Type B pancreatic cell (in vitro differentiated cells): ENCODE measurements around the gene ZSWIM5. TPM values are rescaled to one million over a fixed set of nuclear protein-coding genes. Genes with fewer than 3 reads are reported as not detected.
"Not testable (repeated sequence)": the region's sequence is repeated elsewhere in the genome, so short reads cannot be mapped to it uniquely, and the experiment has no call there.

Experiments used
- DNase-seq: peaks from one replicate; pipeline ENCODE4 v3.0.0; 2021; ENCODE audit warnings: mixed read lengths; ENCODE audit not compliant: unreplicated experiment; ENCODE audit errors: extremely low spot score
- H3K27ac Mint-ChIP-seq: 2 replicates; pipeline ENCODE4 v1.8.0; 2021; ENCODE audit warnings: mild to moderate bottlenecking, mixed read lengths
- H3K27me3 Mint-ChIP-seq: 2 replicates; pipeline ENCODE4 v1.8.0; 2021; ENCODE audit warnings: mixed read lengths
- H3K36me3 Mint-ChIP-seq: 2 replicates; pipeline ENCODE4 v1.8.0; 2021; ENCODE audit warnings: mixed read lengths
- H3K4me1 Mint-ChIP-seq: one replicate; pipeline ENCODE4 v1.8.0; 2021; ENCODE audit warnings: mixed read lengths; ENCODE audit not compliant: unreplicated experiment
- H3K4me3 Mint-ChIP-seq: 2 replicates; pipeline ENCODE4 v1.8.0; 2021; ENCODE audit warnings: mild to moderate bottlenecking, mixed read lengths
- H3K9me3 Mint-ChIP-seq: 2 replicates; pipeline ENCODE4 v1.8.0; 2021; ENCODE audit warnings: mixed read lengths
- CTCF ChIP-seq: fragments of 200-600 bp; sonication (generic); conservative IDR thresholded peaks from 2 replicates; pipeline ENCODE4 v1.5.0; 2021; ENCODE audit warnings: antibody characterized with exemption, mild to moderate bottlenecking
- total RNA-seq: library from RNA; stranded (reverse); gene quantifications from 2 replicates; pipeline ENCODE4 v1.2.1, GENCODE V29; 2021; ENCODE audit warnings: low replicate concordance

ZSWIM5 gene
- total RNA-seq, 1 donor from 2014 or later, result 2.7 TPM

GRCh38 chr1:44995467-44996238 is 210.8 kb downstream of the ZSWIM5 start:
- Mint-ChIP-seq H3K36me3 (no peaks in the 10 kb centered on the region), H3K27me3 (no peaks in the 10 kb centered on the region), H3K27ac (no peak overlapping the region), H3K4me3 (no peak overlapping the region), H3K4me1 (peaks cover 4% of the 10 kb centered on the region), H3K9me3 (no peaks in the 10 kb centered on the region)
- no peak for TF ChIP-seq CTCF
- no peak for DNase-seq

GRCh38 chr1:44994309-44994898 is 212.0 kb downstream of the ZSWIM5 start:
- H3K4me3 Mint-ChIP-seq, result no peak overlapping the region
- no peak for TF ChIP-seq CTCF
- H3K27ac Mint-ChIP-seq, result no peak overlapping the region
- no peaks in the 10 kb centered on the region for H3K36me3 Mint-ChIP-seq
- no peaks in the 10 kb centered on the region for H3K27me3 Mint-ChIP-seq
- H3K4me1 Mint-ChIP-seq, result peaks cover 4% of the 10 kb centered on the region
- DNase-seq, result no peak
- H3K9me3 Mint-ChIP-seq, result no peaks in the 10 kb centered on the region

GRCh38 chr1:44988531-44989156 is 217.8 kb downstream of the ZSWIM5 start:
- TF ChIP-seq CTCF, result no peak
- Mint-ChIP-seq H3K9me3 (peaks cover 5% of the 10 kb centered on the region), H3K36me3 (peaks cover 4% of the 10 kb centered on the region), H3K4me3 (peak overlapping the region; percentile 24), H3K4me1 (peaks cover 14% of the 10 kb centered on the region), H3K27ac (peak overlapping the region; percentile 3), H3K27me3 (no peaks in the 10 kb centered on the region)
- DNase-seq, result no peak

- Mint-ChIP-seq H3K4me3 (peak overlapping the region; percentile 100), H3K27ac (peak overlapping the region; percentile 88), H3K4me1 (peaks cover 10% of the 10 kb centered on the region), H3K36me3 (peaks cover 5% of the 10 kb centered on the region), H3K27me3 (no peaks in the 10 kb centered on the region), H3K9me3 (peaks cover 5% of the 10 kb centered on the region)
- no peak for DNase-seq
- no peak for TF ChIP-seq CTCF
Observed at GRCh38 chr1:44985747-44986359, 220.6 kb downstream of the ZSWIM5 start.

GRCh38 chr1:44977372-44977771 is 229.0 kb downstream of the ZSWIM5 start:
- not testable (repeated sequence) for H3K9me3 Mint-ChIP-seq, H3K27ac Mint-ChIP-seq, H3K4me1 Mint-ChIP-seq, H3K4me3 Mint-ChIP-seq, H3K27me3 Mint-ChIP-seq, DNase-seq
- peaks cover 31% of the 10 kb centered on the region for H3K36me3 Mint-ChIP-seq
